HG02884 (cell line): ENCODE measurements around the gene RIC8A.

ENCODE experiments used
- ATAC-seq: cut with Tn5 transposase; IDR thresholded peaks from one replicate; pipeline ENCODE4 v1.9.1; 2021; ENCODE audit warnings: mild to moderate bottlenecking, moderate library complexity; ENCODE audit not compliant: unreplicated experiment

RIC8A gene

DNA sequence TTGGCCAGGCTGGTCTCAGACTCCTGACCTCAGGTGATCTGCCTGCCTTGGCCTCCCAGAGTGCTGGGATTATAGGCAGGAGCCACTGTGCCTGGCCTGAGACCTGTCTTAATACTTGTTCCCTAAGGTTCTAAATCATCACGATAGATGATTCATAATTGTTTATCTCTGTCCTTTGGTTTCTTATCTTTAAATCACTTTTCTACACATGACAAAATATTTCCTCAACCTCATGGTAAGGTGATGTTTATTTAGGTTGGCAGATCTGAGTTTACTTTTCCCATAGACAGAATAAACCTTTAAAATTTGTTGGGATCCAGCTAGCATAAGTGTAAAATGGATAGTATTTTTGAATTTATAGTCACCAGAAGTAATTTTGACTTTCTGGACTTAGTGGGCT, 32.8 kb downstream of the RIC8A start:
- ATAC-seq: no peak

DNA sequence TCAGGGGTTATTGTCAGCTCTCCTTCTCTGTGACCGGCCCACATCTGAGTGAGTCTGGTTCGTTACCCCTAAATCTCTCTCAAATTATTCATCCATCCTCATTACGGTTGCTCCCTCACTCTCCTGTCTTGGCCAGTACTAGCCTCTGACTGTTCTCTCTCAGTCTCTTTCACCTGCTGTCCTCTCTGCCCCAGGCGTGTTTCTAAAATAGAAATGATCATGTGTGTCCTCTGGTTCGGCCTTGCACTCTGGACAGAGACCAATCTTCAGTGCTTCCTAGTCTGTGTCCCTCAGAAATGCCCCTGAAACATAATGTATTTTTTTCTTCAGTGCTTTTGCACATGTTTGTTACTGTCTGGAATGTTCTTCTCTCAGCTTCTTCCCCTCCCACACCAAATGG, 34.1 kb downstream of the RIC8A start:
- no peak for ATAC-seq

DNA sequence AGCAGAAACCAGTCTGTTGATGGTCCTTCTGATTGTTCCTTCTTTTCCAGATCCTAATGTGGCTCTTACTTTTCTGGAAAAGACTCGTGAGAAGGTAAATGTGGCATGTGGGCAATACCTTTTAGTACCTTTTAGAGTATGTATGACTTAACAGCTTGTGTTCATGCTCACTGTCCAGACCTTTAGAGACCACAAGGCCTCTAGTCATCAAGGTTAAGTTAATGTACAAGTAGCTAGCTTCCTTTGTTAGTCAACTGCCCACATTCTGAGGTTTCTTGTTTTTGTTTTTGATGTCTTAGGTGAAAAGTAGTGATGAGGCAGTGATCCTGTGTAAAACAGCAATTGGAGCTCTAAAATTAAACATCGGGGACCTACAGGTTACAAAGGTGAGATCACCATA, 36.9 kb downstream of the RIC8A start:
- ATAC-seq: no peak

DNA sequence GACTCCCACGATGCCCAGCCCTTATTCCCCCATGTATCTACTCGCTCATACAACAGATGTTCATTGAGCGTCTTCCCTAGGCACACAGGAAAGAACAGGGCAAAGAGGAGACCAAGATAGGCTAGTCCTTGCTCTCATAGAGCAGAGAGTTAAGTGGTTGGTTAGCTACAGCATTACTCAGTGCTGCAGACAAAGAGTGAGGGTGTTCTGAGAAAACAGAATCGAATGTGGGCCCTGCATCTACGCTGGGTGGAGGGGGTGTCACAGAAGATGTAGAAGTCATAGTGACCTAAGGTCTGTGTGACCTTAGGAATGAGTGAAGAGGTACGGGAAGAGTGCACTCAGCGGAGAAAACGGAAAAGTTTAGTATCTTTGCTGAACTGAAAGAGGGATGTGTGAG, 41.6 kb downstream of the RIC8A start:
- ATAC-seq: no peak

DNA sequence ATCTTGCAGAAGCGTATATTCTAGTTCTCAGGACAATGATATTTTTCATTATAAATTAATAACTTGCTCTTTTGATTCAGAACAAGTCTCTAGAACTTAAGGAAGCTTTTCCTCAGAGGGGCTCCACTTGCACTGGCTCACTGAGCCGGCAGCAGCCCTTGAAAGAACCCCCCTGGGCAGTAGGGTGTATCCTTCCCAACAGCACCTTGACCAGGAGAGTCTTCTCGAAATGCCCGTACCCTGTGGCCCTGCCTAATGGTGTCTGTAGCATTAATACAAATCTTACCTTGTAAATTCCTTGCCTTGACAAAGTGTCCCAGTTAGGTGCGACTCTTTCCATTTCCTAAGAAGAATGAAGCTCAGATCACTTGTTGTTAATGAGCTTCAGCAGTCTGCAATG, 42.8 kb downstream of the RIC8A start:
- ATAC-seq: no peak

DNA sequence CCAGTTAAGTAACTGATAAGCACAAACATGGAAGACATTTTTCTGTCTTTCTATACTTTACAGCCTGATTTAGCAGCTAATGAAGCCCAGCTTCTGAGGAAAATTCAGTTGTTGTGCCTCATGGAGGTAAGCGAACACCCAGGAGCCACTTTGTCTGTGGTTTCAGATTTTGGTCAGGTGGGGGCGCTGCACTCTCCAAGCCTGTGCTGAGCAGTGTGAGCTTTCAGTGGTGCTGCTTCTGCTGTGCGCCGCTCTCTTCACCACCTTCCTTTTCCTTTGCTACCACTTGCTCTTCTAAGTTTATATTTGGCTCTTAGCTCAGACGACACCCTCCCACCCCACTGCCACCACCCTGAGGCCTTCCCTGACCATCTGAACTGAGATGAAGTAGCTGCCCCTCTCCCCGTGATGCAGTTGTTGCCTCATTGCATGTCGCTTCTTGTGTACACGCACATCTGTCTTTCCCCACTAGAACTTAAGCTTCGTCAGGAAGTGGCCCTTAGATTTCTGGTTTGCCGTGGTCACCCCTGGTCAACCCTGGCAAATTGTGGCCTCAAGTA, 43.3 kb downstream of the RIC8A start:
- ATAC-seq: no peak

DNA sequence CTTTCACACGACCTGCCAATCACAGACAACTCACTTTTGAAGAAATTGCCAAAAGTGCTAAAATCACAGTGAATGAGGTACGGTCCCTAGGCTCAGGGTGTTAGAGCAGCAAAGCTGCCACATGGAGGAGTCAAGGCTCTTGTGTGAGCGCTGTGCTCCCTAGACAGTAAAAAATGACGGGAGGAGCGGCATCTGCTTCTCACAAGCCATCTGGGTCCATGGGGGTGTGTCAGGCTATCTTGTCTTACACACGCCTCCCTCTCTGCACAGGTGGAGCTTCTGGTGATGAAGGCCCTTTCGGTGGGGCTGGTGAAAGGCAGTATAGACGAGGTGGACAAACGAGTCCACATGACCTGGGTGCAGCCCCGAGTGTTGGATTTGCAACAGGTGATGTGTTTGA, 44.0 kb downstream of the RIC8A start:
- no peak for ATAC-seq

DNA sequence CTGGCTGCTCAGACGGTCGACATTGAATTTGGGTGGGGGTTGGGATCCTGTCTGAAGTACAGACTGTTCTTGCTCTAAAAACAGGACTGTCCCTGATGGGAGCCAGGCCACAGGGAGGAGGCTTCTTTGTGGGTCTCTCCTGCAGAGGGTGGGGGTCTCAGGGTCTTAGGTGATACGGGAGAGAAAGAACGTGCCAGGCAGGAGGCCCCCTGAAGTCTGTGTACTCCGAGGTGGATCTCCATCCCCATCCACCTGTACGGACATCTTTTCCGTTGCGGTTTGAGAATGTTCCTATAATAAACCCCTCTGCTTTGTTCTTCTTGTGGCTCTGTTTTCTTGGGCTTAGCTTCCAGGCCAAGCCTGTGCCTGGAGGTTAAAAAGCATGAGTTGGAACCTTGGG, 45.2 kb downstream of the RIC8A start:
- no peak for ATAC-seq

DNA sequence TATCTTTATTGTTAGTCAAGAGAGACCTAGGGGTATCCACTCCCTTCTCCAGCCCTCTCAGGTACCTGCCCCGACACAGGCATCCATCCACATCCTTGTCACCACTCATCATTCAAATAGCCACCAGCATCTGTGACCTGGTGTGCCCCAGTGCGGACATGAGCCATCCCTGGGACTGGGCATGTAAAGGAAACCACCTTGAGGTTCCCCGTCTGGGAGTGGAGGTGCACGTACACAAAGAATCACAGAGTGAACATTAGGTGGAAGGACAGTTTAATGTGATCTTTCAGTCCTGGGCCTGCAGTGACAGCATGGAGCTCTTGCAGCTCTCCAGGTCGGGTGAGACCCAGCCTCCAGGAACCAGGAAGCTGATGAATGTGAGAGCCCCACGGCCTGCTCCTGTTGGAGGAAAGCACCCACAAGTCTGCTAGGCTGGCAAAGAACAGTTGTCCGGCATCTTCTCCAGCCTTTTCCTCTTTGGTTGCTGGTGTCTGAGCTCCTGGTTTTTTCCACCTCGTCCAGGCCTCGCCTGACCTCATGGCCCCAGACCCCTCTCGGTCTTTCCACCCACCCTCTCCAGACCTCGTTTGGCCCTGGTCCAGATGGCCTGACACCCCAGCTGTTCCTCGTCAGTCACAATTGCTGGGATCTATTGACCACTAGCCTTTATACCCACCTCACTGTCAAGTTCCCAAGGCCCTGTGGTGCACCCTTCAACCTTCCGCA, 45.8 kb downstream of the RIC8A start:
- ATAC-seq: no peak

DNA sequence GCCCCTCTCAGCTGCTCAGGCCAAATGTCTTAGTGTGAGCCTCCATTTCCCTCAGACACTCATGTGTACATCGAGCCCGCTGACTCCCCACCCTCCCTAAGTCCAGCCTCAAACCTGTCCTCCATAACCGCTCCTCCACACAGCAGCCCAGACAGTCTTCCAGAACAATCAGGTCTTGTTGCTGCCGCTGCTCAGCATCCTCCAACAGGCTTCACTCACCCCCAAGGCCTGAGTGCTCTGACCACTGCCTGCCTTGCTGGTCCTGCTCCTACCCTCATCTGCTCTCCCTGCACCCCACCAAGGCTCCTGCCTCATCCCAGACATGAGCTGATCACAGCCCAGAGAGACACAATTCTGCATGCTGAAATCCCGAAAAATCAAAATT, 46.4 kb downstream of the RIC8A start:
- ATAC-seq: no peak

DNA sequence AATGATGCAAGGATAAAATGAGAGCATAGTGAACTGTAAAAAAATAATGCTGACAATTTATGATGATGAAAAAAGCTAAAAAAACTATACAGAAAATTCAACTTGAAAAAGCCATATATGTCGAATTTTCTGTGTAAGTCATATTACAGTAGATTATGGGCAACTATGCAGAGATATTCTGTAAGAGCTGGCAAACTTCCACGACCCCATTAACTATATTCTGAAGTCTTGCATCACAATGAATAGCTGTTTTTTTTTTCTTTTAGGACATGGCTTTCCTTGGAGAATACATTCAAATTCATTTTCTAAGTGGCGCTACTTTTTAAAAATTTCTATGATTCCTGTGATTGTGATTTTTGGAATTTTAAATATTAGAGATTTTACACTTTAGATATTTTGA, 47.7 kb downstream of the RIC8A start:
- ATAC-seq: no peak

DNA sequence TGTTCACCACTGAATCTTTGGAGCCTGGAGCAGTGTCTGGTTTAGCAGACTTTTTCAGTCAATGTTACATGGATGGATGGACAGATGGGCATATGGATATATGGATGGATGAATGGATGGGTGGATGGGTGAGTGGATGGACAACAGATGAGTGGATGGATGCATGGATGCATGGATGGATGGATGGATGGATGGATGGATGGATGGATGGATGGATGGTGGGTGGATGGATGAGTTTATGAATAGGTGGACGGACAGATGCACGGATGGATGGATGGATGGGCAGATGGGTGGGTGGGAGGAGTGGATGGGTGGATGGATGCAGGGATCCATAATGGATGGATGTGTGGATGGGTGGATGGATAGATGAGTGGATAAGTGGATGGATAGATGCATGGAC, 48.3 kb downstream of the RIC8A start:
- ATAC-seq: no peak

DNA sequence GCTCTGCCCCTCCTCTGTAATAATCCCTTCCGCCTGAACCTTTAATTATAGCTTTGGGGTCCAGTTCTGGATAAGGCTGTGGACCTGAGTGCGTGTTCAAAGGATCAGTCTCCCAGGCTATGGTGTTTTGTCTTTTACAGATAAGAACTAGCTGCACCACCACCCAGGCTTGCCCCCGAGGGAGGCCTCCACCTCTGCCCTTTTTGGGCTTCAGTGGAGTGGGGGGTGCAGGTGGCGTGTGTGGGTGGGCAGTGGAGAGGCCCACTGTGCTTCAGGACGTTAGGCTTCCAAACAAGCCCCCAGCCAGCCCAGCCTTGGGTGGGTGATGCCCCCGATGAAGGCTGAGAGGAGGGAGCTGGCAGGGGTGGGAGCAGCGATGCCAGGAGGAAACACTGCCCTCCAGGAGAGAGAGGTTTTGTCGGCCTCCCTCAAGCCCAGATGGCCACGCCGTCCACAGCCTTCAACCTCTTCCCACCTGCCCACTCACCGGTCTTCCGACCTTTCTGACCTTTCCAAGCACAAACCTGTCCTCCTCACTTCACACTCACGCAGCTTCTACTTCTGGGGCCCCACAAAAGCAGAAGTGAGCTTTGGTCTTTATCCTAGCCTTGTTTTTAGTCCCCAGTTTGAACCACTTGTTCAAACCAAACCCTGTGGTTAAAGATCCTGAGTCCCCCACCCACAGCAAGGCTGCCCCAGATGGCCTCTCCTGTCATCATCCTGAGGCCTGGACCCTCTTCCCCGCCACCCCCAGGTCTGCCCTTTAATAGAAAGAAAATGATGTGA, 49.6 kb downstream of the RIC8A start:
- no peak for ATAC-seq

DNA sequence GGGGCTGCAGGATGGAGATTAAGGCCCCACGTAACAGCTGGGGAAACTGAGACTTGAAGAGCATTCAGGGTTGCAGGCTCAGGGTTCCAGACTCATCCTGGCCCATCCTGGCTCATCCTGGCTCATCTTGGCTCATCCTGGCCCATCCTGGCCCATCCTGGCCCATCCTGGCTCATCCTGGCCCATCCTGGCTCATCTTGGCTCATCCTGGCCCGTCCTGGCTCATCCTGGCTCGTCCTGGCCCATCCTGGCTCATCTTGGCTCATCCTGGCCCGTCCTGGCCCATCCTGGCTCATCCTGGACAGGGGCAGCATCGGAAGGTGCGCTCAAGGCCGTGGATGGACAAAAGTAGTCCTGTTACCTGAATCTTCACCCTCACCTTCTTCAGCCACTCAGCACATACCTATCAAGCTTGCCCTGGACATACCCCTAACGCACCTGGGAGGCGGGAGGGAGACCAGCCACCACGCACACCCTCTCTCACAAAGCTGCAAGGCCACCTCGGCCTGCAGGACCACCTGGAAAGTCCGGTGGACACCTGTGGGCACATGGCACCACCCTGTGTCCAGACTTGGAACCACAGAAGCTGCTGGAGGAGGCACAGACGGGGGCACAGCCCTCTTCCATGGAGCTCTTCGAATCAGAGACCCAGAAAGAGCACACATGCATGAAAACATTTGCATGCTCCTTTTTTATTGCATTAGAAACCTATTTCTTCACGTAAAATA, 50.4 kb downstream of the RIC8A start:
- ATAC-seq: no peak

DNA sequence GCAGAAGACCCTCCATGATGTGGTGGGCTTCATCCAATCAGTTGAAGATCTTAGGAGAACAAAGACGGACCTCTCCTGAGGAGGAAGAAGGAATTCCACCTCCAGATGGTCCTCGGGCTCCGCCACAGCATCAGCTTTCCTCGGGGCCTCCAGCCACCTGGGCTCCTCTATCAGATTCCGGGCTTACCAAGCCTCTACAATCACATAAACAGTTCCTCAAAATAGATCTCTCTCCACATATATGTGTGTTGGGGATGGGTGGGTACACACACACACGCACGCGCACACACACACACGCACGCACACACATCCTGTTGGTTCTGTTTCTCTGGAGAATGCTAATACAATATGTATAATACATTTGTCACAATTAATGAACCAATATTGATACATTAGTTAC, 51.9 kb downstream of the RIC8A start:
- no peak for ATAC-seq

DNA sequence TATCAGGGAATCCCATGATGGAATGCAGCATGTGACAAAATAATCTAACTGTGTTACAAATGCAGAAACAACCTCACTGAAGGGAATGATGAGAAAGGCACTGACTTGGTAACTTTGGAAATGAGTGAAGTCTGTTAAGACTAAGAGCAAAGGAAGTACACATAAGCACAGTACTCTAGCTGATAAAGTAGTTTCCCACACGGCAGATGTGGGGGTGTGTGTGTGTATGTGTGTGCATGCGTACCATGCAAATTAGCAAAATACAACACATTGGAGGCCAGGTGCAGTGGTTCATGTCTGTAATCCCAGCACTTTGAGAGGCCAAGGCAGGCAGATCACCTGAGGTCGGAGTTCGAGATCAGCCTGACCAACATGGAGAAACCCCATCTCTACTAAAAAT, 54.1 kb downstream of the RIC8A start:
- ATAC-seq: no peak
